ENCODE data around the gene MYH8.

MYH8 gene

DNA sequence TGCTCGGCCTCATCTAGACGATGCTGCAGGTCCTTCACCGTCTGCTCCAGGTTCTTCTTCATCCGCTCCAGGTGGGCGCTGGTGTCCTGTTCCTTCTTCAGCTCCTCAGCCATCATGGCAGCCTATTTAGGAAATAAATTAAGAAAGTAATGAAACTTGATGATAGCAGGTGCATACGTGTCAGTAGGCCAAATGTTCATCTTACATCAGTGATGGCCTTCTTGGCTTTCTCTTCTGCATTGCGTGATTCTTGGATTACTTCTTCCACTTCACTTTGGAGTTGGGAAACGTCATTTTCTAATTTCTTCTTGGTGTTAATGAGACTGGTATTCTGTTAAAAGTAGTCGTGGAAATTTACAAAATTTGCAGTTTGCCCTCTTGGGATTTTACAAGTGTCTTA lies 28.9 kb downstream of the MYH8 start:
- no peak for ATAC-seq (ENCODE audit: low read depth)
- no peak overlapping the region for H3K4me3 ChIP-seq (ENCODE audit: severe bottlenecking)

DNA sequence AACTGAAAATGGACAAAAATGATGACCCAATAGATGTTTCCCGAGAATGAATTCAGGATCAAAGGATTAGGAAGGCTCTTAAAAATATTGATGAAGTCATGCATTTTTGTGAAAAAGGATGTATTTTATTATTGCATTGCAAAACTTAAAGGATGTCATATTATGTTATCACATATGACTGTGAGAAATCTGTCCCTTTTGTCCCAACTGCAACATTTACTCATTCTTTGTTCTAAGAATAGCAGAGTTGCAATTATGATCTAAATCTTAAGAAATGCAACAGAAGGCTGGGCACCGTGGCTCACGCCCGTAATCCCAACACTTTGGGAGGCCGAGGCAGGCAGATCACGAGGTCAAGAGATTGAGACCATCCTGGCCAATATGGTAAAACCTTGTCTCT lies 35.9 kb downstream of the MYH8 start:
- no peaks in the 10 kb centered on the region for H3K9me3 ChIP-seq (ENCODE audit: severe bottlenecking)
- ATAC-seq (ENCODE audit: low read depth) (no peak), DNase-seq (ENCODE audit: low spot score) (no peak)
- TF ChIP-seq, protein P1, sequence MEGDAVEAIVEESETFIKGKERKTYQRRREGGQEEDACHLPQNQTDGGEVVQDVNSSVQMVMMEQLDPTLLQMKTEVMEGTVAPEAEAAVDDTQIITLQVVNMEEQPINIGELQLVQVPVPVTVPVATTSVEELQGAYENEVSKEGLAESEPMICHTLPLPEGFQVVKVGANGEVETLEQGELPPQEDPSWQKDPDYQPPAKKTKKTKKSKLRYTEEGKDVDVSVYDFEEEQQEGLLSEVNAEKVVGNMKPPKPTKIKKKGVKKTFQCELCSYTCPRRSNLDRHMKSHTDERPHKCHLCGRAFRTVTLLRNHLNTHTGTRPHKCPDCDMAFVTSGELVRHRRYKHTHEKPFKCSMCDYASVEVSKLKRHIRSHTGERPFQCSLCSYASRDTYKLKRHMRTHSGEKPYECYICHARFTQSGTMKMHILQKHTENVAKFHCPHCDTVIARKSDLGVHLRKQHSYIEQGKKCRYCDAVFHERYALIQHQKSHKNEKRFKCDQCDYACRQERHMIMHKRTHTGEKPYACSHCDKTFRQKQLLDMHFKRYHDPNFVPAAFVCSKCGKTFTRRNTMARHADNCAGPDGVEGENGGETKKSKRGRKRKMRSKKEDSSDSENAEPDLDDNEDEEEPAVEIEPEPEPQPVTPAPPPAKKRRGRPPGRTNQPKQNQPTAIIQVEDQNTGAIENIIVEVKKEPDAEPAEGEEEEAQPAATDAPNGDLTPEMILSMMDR (IDR thresholded peaks at IDR 0.05; ENCODE audit: poor library complexity, severe bottlenecking): no peak
- no peaks in the 10 kb centered on the region for H3K36me3 ChIP-seq (ENCODE audit: low read depth)
- no peak overlapping the region for H3K27ac ChIP-seq (ENCODE audit: poor library complexity, severe bottlenecking)
- no peaks in the 10 kb centered on the region for H3K4me1 ChIP-seq (ENCODE audit: insufficient read depth, poor library complexity, severe bottlenecking)
- H3K27me3 ChIP-seq (ENCODE audit: insufficient read depth, poor library complexity, severe bottlenecking): peaks cover 18% of the 10 kb centered on the region
- no peak overlapping the region for H3K4me3 ChIP-seq (ENCODE audit: severe bottlenecking)

More for the DNA sequence above, 28.9 kb downstream of the MYH8 start:
- Histone ChIP-seq H3K9me3 (ENCODE audit: severe bottlenecking) (no peaks in the 10 kb centered on the region), H3K4me1 (ENCODE audit: insufficient read depth, poor library complexity, severe bottlenecking) (no peaks in the 10 kb centered on the region), H3K27me3 (ENCODE audit: insufficient read depth, poor library complexity, severe bottlenecking) (peaks cover 12% of the 10 kb centered on the region), H3K36me3 (ENCODE audit: low read depth) (no peaks in the 10 kb centered on the region), H3K27ac (ENCODE audit: poor library complexity, severe bottlenecking) (no peak overlapping the region)
- TF ChIP-seq, protein P1 (IDR thresholded peaks at IDR 0.05; ENCODE audit: poor library complexity, severe bottlenecking): no peak
- DNase-seq (ENCODE audit: low spot score): no peak

DNA sequence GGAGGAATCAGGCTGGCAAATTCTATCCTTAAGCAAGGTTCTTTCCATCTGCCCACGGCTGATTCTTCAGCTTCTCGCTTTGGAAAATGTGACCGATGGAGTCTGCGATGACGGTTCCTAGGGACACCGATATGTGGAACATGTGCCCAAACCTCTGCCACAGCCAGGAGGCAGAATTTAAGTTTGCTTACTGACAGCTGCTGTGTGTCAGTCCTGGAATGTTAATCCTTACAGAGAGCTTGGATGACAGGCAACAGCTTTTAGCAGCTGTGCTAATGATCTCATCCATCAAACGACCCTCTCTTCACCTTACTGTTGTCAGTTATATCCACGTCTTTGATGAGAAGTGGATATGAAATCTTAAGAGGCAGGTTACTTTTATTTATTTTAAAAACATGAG lies 37.6 kb downstream of the MYH8 start:
- peaks cover 10% of the 10 kb centered on the region for H3K27me3 ChIP-seq (ENCODE audit: insufficient read depth, poor library complexity, severe bottlenecking)
- no peaks in the 10 kb centered on the region for H3K4me1 ChIP-seq (ENCODE audit: insufficient read depth, poor library complexity, severe bottlenecking)
- no peak for ATAC-seq (ENCODE audit: low read depth)
- TF ChIP-seq, protein P1 (IDR thresholded peaks at IDR 0.05; ENCODE audit: poor library complexity, severe bottlenecking): no peak
- H3K9me3 ChIP-seq (ENCODE audit: severe bottlenecking): no peaks in the 10 kb centered on the region
- DNase-seq (ENCODE audit: low spot score): no peak
- H3K4me3 ChIP-seq (ENCODE audit: severe bottlenecking): no peak overlapping the region
- no peak overlapping the region for H3K27ac ChIP-seq (ENCODE audit: poor library complexity, severe bottlenecking)
- H3K36me3 ChIP-seq (ENCODE audit: low read depth): no peaks in the 10 kb centered on the region

DNA sequence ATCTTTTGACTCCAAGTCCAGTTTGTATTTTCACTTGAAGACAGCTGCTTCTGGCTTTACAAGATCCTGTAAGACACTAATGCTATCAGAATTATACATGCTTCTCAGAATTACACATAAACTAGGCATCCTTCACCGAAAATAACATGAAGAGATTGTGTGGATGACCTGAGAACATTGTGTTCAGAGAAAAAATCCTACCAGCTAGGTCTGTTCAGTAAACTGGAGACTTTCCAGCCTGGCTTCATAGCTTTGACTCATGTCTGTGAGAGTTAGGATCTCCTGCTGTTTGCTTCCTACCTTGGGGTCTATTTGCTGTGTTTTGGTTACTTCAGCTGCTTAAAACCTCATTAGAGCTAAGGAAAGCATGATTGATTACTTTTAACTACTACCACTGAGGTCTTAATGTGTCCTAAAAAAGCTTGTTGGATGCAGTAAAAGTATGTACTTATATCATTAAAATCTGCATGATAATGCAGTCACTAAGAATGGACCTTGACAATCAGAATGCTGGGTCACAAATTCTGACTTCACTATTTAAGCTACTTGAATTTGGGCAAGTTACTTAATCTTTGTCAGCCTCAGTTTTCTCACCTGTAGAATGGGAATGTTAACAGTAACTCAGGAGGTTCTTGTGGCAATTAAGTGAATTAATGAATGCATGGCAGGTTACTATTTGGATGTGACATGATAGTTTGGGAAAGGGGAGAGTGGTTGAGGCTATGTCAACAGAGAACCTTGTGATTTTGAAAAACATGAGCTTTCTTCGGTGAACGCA lies 40.9 kb downstream of the MYH8 start:
- DNase-seq (ENCODE audit: low spot score) (no peak), ATAC-seq (ENCODE audit: low read depth) (no peak)
- no peaks in the 10 kb centered on the region for H3K27me3 ChIP-seq (ENCODE audit: insufficient read depth, poor library complexity, severe bottlenecking)
- no peak overlapping the region for H3K27ac ChIP-seq (ENCODE audit: poor library complexity, severe bottlenecking)
- no peaks in the 10 kb centered on the region for H3K36me3 ChIP-seq (ENCODE audit: low read depth)
- TF ChIP-seq, protein P1 (IDR thresholded peaks at IDR 0.05; ENCODE audit: poor library complexity, severe bottlenecking): no peak
- no peaks in the 10 kb centered on the region for H3K9me3 ChIP-seq (ENCODE audit: severe bottlenecking)
- H3K4me1 ChIP-seq (ENCODE audit: insufficient read depth, poor library complexity, severe bottlenecking): no peaks in the 10 kb centered on the region
- H3K4me3 ChIP-seq (ENCODE audit: severe bottlenecking): no peak overlapping the region

DNA sequence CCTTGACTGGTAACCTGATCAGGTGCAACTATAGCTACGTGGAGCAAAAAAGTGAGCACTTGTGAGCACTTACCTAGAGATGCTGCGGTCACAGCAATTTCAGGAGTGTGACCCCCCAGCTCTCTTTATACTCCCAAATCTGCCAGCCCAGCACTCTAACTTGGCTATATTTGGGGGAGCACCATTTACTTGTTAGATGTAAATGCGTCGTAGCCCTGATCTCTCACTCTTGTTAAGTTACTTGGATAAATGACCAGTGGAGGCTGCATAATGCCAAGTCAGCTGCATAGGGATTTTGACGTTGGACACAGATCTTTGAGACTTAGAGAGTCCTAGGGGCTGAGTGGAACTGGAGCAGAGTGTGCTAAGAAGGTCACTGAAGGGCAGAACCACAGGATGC lies 48.8 kb downstream of the MYH8 start, which contains the start of gene MYH13:
Gene MYH13, minus strand, starts transcription at position 101 of the 400 bp plus-strand sequence. CDS start 8,476 bp downstream, outside the sequence.
- ATAC-seq (ENCODE audit: low read depth): no peak
- no peak within 1 kb of the TSS for H3K4me3 ChIP-seq (ENCODE audit: severe bottlenecking)
- no peaks in the 10 kb centered on the region for H3K4me1 ChIP-seq (ENCODE audit: insufficient read depth, poor library complexity, severe bottlenecking)
- no peak within 1 kb of the TSS for H3K27ac ChIP-seq (ENCODE audit: poor library complexity, severe bottlenecking)
- peaks cover 7% of the 10 kb centered on the region for H3K27me3 ChIP-seq (ENCODE audit: insufficient read depth, poor library complexity, severe bottlenecking)
- TF ChIP-seq, protein P1 (IDR thresholded peaks at IDR 0.05; ENCODE audit: poor library complexity, severe bottlenecking): no peak
- no peaks in the 10 kb centered on the region for H3K36me3 ChIP-seq (ENCODE audit: low read depth)
- no peak for DNase-seq (ENCODE audit: low spot score)
- H3K9me3 ChIP-seq (ENCODE audit: severe bottlenecking): no peaks in the 10 kb centered on the region
